ENCODE data around the gene LMBR1L. TPM values are rescaled to one million over a fixed set of nuclear protein-coding genes. Genes with fewer than 3 reads are reported as not detected.
A peak's percentile ranks its signal among the peaks of the same experiment; 100 is the strongest.

Gene LMBR1L
- total and polyA plus RNA-seq, 2 of the 13 experiments (the other 11 are each of a cell fraction or from before 2014, with no cell fraction given) = 12.2 to 65.9 TPM

- TF ChIP-seq GMEB2 (CRISPR knock-in tag; IDR thresholded peaks at IDR 0.05; ENCODE audit: low read depth) (no peak), YY1 (IDR thresholded peaks at IDR 0.05; ENCODE audit: insufficient read depth, insufficient replicate concordance, low read depth, low read length) (no peak), ISL2 (CRISPR knock-in tag; IDR thresholded peaks at IDR 0.05) (no peak), IKZF5 (CRISPR knock-in tag; IDR thresholded peaks at IDR 0.05) (no peak), FIP1L1 (IDR thresholded peaks at IDR 0.05; ENCODE audit: borderline replicate concordance, insufficient read depth, low read depth, low read length) (no peak), CAMTA2 (CRISPR knock-in tag; IDR thresholded peaks at IDR 0.05; ENCODE audit: borderline replicate concordance) (no peak), KLF13 (CRISPR knock-in tag; IDR thresholded peaks at IDR 0.05) (no peak), CREBL2 (CRISPR knock-in tag; IDR thresholded peaks at IDR 0.05; ENCODE audit: borderline replicate concordance) (no peak), ZNF34 (CRISPR knock-in tag; IDR thresholded peaks at IDR 0.05; ENCODE audit: borderline replicate concordance) (no peak), MLLT10 (CRISPR knock-in tag; IDR thresholded peaks at IDR 0.05) (no peak), BRD4 (CRISPR knock-in tag; IDR thresholded peaks at IDR 0.05) (no peak), MEF2D (CRISPR knock-in tag; IDR thresholded peaks at IDR 0.05) (no peak), ZKSCAN5 (CRISPR knock-in tag; IDR thresholded peaks at IDR 0.05) (no peak), POLR2G (IDR thresholded peaks at IDR 0.05; ENCODE audit: low read depth, low read length) (no peak), ZNF235 (CRISPR knock-in tag; IDR thresholded peaks at IDR 0.05; ENCODE audit: borderline replicate concordance) (no peak), ZNF800 (CRISPR knock-in tag; IDR thresholded peaks at IDR 0.05) (peak; percentile 99), NFYB (CRISPR knock-in tag; IDR thresholded peaks at IDR 0.05) (no peak), CREB1 (IDR thresholded peaks at IDR 0.05) (no peak), CREB1 (CRISPR knock-in tag; IDR thresholded peaks at IDR 0.05) (no peak), MYPOP (CRISPR knock-in tag; IDR thresholded peaks at IDR 0.05) (no peak), ZNF20 (CRISPR knock-in tag; IDR thresholded peaks at IDR 0.05) (no peak), NR3C1 (CRISPR knock-in tag; IDR thresholded peaks at IDR 0.05) (no peak), ZNF124 (CRISPR knock-in tag; IDR thresholded peaks at IDR 0.05) (no peak), IKZF4 (CRISPR knock-in tag; IDR thresholded peaks at IDR 0.05; ENCODE audit: borderline replicate concordance, low read depth, not compliant biosample characterization) (no peak)
Observed at GRCh38 chr12:49088150-49088931, 22.3 kb downstream of the LMBR1L start (continued).
